Heart left ventricle (tissue), 16 donors: Measurements from ENCODE around the gene FCMR. TPM values are rescaled to one million over a fixed set of nuclear protein-coding genes. Genes with fewer than 3 reads are reported as not detected.

ENCODE experiments used
- ATAC-seq, 4 donors: fragments of 200-7000 bp; cut with Tn5 transposase; one replicate each; pipeline ENCODE4 v1.9.1; 2020 to 2022; ENCODE audit warnings: moderate library complexity in 4 of 4, mild to moderate bottlenecking in 3 of 4, moderate number of reproducible peaks in 1 of 4
- DNase-seq, 5 donors: peaks; one replicate each; pipeline ENCODE4 v3.0.0-alpha.2; 2020
- H3K27ac ChIP-seq, 12 donors: fragments of 200-600 bp; sonication (generic) in 4 of 12; one replicate each; pipeline versions ENCODE4 v1.5.0 to v1.8.0; 2016 to 2022; ENCODE audit warnings: mild to moderate bottlenecking in 2 of 12
- H3K27me3 ChIP-seq, 9 donors: fragments of 200-600 bp; sonication (generic) in 2 of 9; one replicate each; pipeline versions ENCODE4 v1.5.1 to v1.8.0; 2016 to 2022; ENCODE audit warnings: mild to moderate bottlenecking in 3 of 9
- H3K36me3 ChIP-seq, 9 donors: fragments of 200-600 bp; sonication (generic) in 2 of 9; one replicate each; pipeline versions ENCODE4 v1.5.0 to v1.8.0; 2018 to 2022; ENCODE audit warnings: mild to moderate bottlenecking in 2 of 9
- H3K4me1 ChIP-seq, 12 donors: fragments of 200-600 bp; sonication (generic) in 4 of 12; one replicate each; pipeline versions ENCODE4 v1.5.0 to v1.8.0; 2016 to 2022; ENCODE audit warnings: mild to moderate bottlenecking in 3 of 12
- H3K4me3 ChIP-seq, 12 donors: fragments of 200-600 bp; sonication (generic) in 4 of 12; one replicate each; pipeline versions ENCODE4 v1.5.0 to v1.8.0; 2017 to 2022; ENCODE audit warnings: mild to moderate bottlenecking in 9 of 12, moderate library complexity in 4 of 12
- H3K9me3 ChIP-seq, 12 donors: fragments of 200-600 bp; sonication (generic) in 4 of 12; one replicate each; pipeline versions ENCODE4 v1.5.0 to v1.8.0; 2016 to 2022; ENCODE audit warnings: mild to moderate bottlenecking in 1 of 12
- CTCF ChIP-seq, 12 donors: fragments of 200-600 bp; sonication (generic) in 4 of 12; IDR thresholded peaks; one replicate each; pipeline versions ENCODE4 v1.5.0 to v1.8.0; 2018 to 2022; ENCODE audit warnings: antibody characterized with exemption in 12 of 12, mild to moderate bottlenecking in 5 of 12
- POLR2A ChIP-seq, 2 donors: fragments of 450-650 bp; IDR thresholded peaks; one replicate each; pipeline ENCODE4 v1.6.1; 2017; ENCODE audit warnings: antibody characterized with exemption in 2 of 2, mild to moderate bottlenecking in 2 of 2, moderate library complexity in 2 of 2
- WGBS, 4 donors: extraction: QIAGEN DNeasy Blood & Tissue Kit in 2 of 4; methylation state at CpG; one replicate each; pipeline versions ENCODE4 v1.1.5 to v1.1.7; 2013 to 2018; 5-methylcytosine and 5-hydroxymethylcytosine counted together
- intact Hi-C, 10 donors: fragments of 100-400 bp; cut with DNase I; formaldehyde crosslinking; loops; one replicate each; pipeline versions ENCODE4 v1.11.1 to v1.14.2; 2022
- polyA plus RNA-seq, 2 donors: library from polyadenylated mRNA; stranded (reverse); fragments of 200-250 nt; gene quantifications; one replicate each; pipeline ENCODE4 v1.2.3, GENCODE V29; 2013
- total RNA-seq, 9 donors: library from RNA; depleted of rRNA in 2 of 9; stranded (reverse); fragments of >200 nt in 2 of 9; fragmentation: NEBNext Ultra II Directional in 3 of 9; extraction: Animal tissue kit (Norgen Biotek cat#: 25700) in 3 of 9; gene quantifications; one replicate each; pipeline versions ENCODE4 v1.1.0 to v1.2.4, GENCODE V29; 2016 to 2023
- donor health status: ischemic (EF 13 %, LVEDD 7.1; RV severe dilation, severe dysfunction).
- donor health status: healthy with polysubstance abuse.
- donor health status: DM: no; HTN: yes; CAD: no.
- donor health status: DM: no; HTN: no; CAD: no.
- donor health status: ischemic (EF 25% LVEDD 6.9; RV normal size, moderate dysfunction).
- donor health status: ischemic (EF 25% LVEDD 5.7; RV mildly dilated, moderate dysfunction).
- donor health status: healthy.
- donor health status: DM: yes; HTN: yes; CAD: no.
- donor health status: ischemic (EF 35%, LVEDD 5.7; RV mildly dilated, moderate dysfunction).
- donor health status: nonischemic (EF 11% LVEDD 7.7; RV severe dilation, severe dysfunction).
- donor health status: DM: yes; HTN: yes; CAD: no.
- donor health status: PGD.
- donor health status: ischemic (EF 29% LVEDD 5.4; RV normal size, mild dysfunction).
- donor health status: nonischemic (EF 23%, LVEDD 6.1; RV moderate dilation, normal function).

The FCMR gene
- total and polyA plus RNA-seq, 11 donors = 0.99 to 16.3 (median 3.2) TPM

- no peak overlapping the region for H3K27ac ChIP-seq
- no peaks in the 10 kb centered on the region for H3K27me3 ChIP-seq
- no peaks in the 10 kb centered on the region for H3K4me1 ChIP-seq
- peaks cover 0 to 26% (median 11%) of the 10 kb centered on the region in 12 donors for H3K9me3 ChIP-seq
- no peaks in the 10 kb centered on the region for H3K36me3 ChIP-seq
- WGBS, 4 donors = 77 to 81% (median 79%) methylated on average over 3 of the region's 3 CpGs
- intact Hi-C loops = no loop called here
- ATAC-seq = no peak
- TF ChIP-seq POLR2A (IDR thresholded peaks at IDR 0.05) (no peak), CTCF (IDR thresholded peaks at IDR 0.05) (no peak)
- H3K4me3 ChIP-seq = no peak overlapping the region
- DNase-seq = no peak
These were observed 41.4 kb downstream of the FCMR start for GRCh38 chr1:206880314-206880713.

- intact Hi-C loops = no loop called here
- no peak for ATAC-seq
- no peak for DNase-seq
- Histone ChIP-seq H3K27me3 (no peaks in the 10 kb centered on the region), H3K36me3 (no peaks in the 10 kb centered on the region), H3K27ac (no peak overlapping the region), H3K9me3 (peaks cover 0 to 26% (median 11%) of the 10 kb centered on the region in 12 donors), H3K4me1 (no peaks in the 10 kb centered on the region), H3K4me3 (no peak overlapping the region)
- no peak for TF ChIP-seq POLR2A (IDR thresholded peaks at IDR 0.05)
- no peak for TF ChIP-seq CTCF (IDR thresholded peaks at IDR 0.05)
These were observed 43.3 kb downstream of the FCMR start for GRCh38 chr1:206878456-206878855.

- peaks cover 0 to 3% (median 0%) of the 10 kb centered on the region in 12 donors for H3K4me1 ChIP-seq
- H3K36me3 ChIP-seq = no peaks in the 10 kb centered on the region
- no peak for TF ChIP-seq POLR2A (IDR thresholded peaks at IDR 0.05)
- no peak for TF ChIP-seq CTCF (IDR thresholded peaks at IDR 0.05)
- ATAC-seq (no peak), DNase-seq (no peak)
- 74 to 85% (median 79%) methylated on average over 3 of the region's 3 CpGs for WGBS, 4 donors
- H3K4me3 ChIP-seq = no peak overlapping the region
- intact Hi-C loops = no loop called here
- no peak overlapping the region for H3K27ac ChIP-seq
- H3K27me3 ChIP-seq = no peaks in the 10 kb centered on the region
- peaks cover 0 to 26% (median 11%) of the 10 kb centered on the region in 12 donors for H3K9me3 ChIP-seq
These were observed 45.9 kb downstream of the FCMR start for GRCh38 chr1:206875752-206876377.

- intact Hi-C loops = no loop called here
- TF ChIP-seq POLR2A (IDR thresholded peaks at IDR 0.05) = no peak
- TF ChIP-seq CTCF (IDR thresholded peaks at IDR 0.05) = no peak
- Histone ChIP-seq H3K27me3 (peaks cover 0 to 5% (median 0%) of the 10 kb centered on the region in 9 donors), H3K4me3 (no peak overlapping the region), H3K4me1 (peaks cover 0 to 3% (median 0%) of the 10 kb centered on the region in 12 donors), H3K36me3 (no peaks in the 10 kb centered on the region), H3K27ac (no peak overlapping the region), H3K9me3 (peaks cover 0 to 17% (median 9%) of the 10 kb centered on the region in 12 donors)
- ATAC-seq (no peak), DNase-seq (no peak)
- WGBS, 4 donors = 84 to 90% (median 89%) methylated on average over 3 of the region's 3 CpGs
These were observed 48.0 kb downstream of the FCMR start for GRCh38 chr1:206873603-206874188.
